HG02763 (cell line): ENCODE data around the gene ABCC4.
A peak's percentile ranks its signal among the peaks of the same experiment; 100 is the strongest.

Experiments used
- ATAC-seq: cut with Tn5 transposase; IDR thresholded peaks from one replicate; pipeline ENCODE4 v1.9.1; 2021; ENCODE audit warnings: mild to moderate bottlenecking, moderate library complexity; ENCODE audit not compliant: unreplicated experiment

Gene ABCC4

GRCh38 chr13:95067303-95067702 lies 233.9 kb downstream of the ABCC4 start:
- no peak for ATAC-seq

GRCh38 chr13:95060014-95060519 lies 241.2 kb downstream of the ABCC4 start:
- ATAC-seq: no peak

GRCh38 chr13:95059306-95059705 lies 241.9 kb downstream of the ABCC4 start:
- ATAC-seq: no peak

GRCh38 chr13:95058680-95059079 lies 242.6 kb downstream of the ABCC4 start:
- no peak for ATAC-seq

- ATAC-seq: no peak
These were observed 245.0 kb downstream of the ABCC4 start for GRCh38 chr13:95056266-95056665.

- ATAC-seq: no peak
These were observed 250.2 kb downstream of the ABCC4 start for GRCh38 chr13:95050800-95051615.

GRCh38 chr13:95049772-95050171 lies 251.5 kb downstream of the ABCC4 start:
- ATAC-seq: no peak

GRCh38 chr13:95044452-95045205 lies 256.6 kb downstream of the ABCC4 start:
- no peak for ATAC-seq

GRCh38 chr13:95039415-95039814 lies 261.8 kb downstream of the ABCC4 start:
- ATAC-seq: no peak

GRCh38 chr13:95038949-95039348 lies 262.3 kb downstream of the ABCC4 start:
- no peak for ATAC-seq

- ATAC-seq: no peak
These were observed 265.7 kb downstream of the ABCC4 start for GRCh38 chr13:95035311-95036109.

- peak; percentile 59 for ATAC-seq
These were observed 267.4 kb downstream of the ABCC4 start for GRCh38 chr13:95033890-95034289.

- no peak for ATAC-seq
These were observed 269.1 kb downstream of the ABCC4 start for GRCh38 chr13:95032121-95032520.

GRCh38 chr13:95030821-95031343 lies 270.4 kb downstream of the ABCC4 start:
- ATAC-seq: no peak

- ATAC-seq: no peak
These were observed 273.6 kb downstream of the ABCC4 start for GRCh38 chr13:95027638-95028037.

- no peak for ATAC-seq
These were observed 276.1 kb downstream of the ABCC4 start for GRCh38 chr13:95025116-95025515.

- no peak for ATAC-seq
These were observed 277.8 kb downstream of the ABCC4 start for GRCh38 chr13:95023405-95023804.

GRCh38 chr13:95020298-95020987 lies 280.8 kb downstream of the ABCC4 start:
- no peak for ATAC-seq

- ATAC-seq: no peak
These were observed 281.4 kb downstream of the ABCC4 start for GRCh38 chr13:95019886-95020285.

- ATAC-seq: no peak
These were observed 293.9 kb downstream of the ABCC4 start for GRCh38 chr13:95007322-95007721.
